ENCODE results near the gene VPS41.

The VPS41 gene

DNA sequence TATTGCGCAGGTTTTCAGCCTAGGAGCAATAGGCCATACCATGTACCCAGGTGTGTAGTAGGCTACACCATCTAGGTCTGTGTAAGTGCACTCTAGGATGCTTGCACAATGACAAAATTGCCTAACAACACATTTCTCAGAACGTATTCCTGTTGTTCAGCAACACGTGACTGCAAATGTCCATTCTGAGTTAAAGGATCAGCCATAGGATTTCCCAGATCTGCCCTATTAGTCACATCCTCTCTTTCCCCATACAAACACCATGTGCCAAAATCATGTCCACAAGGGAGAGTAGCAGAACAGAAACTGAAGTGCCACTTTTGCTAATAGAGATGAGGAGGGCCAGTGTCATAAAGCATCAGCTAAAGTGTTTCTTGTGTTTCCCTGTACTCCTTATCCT is 235.2 kb downstream of the VPS41 start:
- Histone ChIP-seq H3K27me3 (ENCODE audit: control insufficient read depth in 2 of 2, insufficient read depth in 2 of 2, low read length in 2 of 2) (no peaks in the 10 kb centered on the region), H3K4me1 (ENCODE audit: control insufficient read depth in 2 of 2, insufficient read depth in 2 of 2, low read length in 2 of 2) (no peaks in the 10 kb centered on the region), H3K9me3 (ENCODE audit: control insufficient read depth in 2 of 2, low read length in 2 of 2) (no peaks in the 10 kb centered on the region), H3K9ac (ENCODE audit: low read depth in 1 of 2, low read length in 2 of 2) (no peak overlapping the region), H3K36me3 (ENCODE audit: control insufficient read depth in 2 of 2, insufficient read depth in 2 of 2, low read length in 2 of 2) (no peaks in the 10 kb centered on the region), H3K4me3 (ENCODE audit: low read length in 2 of 2) (no peak overlapping the region), H3K27ac (ENCODE audit: low read depth in 2 of 2, low read length in 2 of 2) (no peak overlapping the region)

Measured in mucosa of rectum (tissue), 2 donors.